Adrenal gland (tissue), 5 donors: ENCODE measurements around the gene ARHGAP25.

Experiments used
- CTCF ChIP-seq, 6 experiments: fragments of 450-650 bp in 4 of 6; fragments of 200-600 bp in 2 of 6; sonication (generic) in 1 of 6; IDR thresholded peaks; 1 replicate in 5 of 6; 2 replicates in 1 of 6; pipeline versions ENCODE4 v1.5.1 to v1.8.0; 2016 to 2021; ENCODE audit warnings: antibody characterized with exemption in 6 of 6, mild to moderate bottlenecking in 2 of 6, moderate library complexity in 1 of 6
- POLR2A ChIP-seq, 2 donors: fragments of 450-650 bp; IDR thresholded peaks; one replicate each; pipeline ENCODE4 v1.6.1; 2017; ENCODE audit warnings: antibody characterized with exemption in 2 of 2, mild to moderate bottlenecking in 2 of 2, moderate library complexity in 1 of 2
- donor health status: DM: no; HTN: no; CAD: no.

- TF ChIP-seq POLR2A (IDR thresholded peaks at IDR 0.05) (no peak), CTCF (IDR thresholded peaks at IDR 0.05) (no peak)
These were observed 12.8 kb downstream of the ARHGAP25 start for GRCh38 chr2:68747413-68747812.
